ENCODE measurements around the gene INCA1. TPM values are rescaled to one million over a fixed set of nuclear protein-coding genes. Genes with fewer than 3 reads are reported as not detected.

Gene INCA1
- total and polyA plus RNA-seq, 2 of the 8 experiments (the other 6 are each of a cell fraction or from before 2014, with no cell fraction given), result 0.89 to 1.4 TPM

GRCh38 chr17:4973256-4974114 lies 23.8 kb downstream of the INCA1 start (continued):
- TF ChIP-seq CHD7 (IDR thresholded peaks at IDR 0.05; ENCODE audit: insufficient replicate concordance, low read length) (no peak), RAD21 (IDR thresholded peaks at IDR 0.05 in 1 of 2, conservative IDR thresholded peaks at IDR 0.05 in 1 of 2; ENCODE audit: low read depth in 2 of 2, low read length in 2 of 2) (no peak), SAP30 (IDR thresholded peaks at IDR 0.05; ENCODE audit: insufficient read depth, insufficient replicate concordance, low read length) (no peak), BCL11A (IDR thresholded peaks at IDR 0.05; ENCODE audit: low read depth in 2 of 2, low read length in 2 of 2) (no peak)

All from H1 (cell line).